Endometrial microvascular endothelial cells (primary cell): ENCODE results near the gene ZNF263. TPM values are rescaled to one million over a fixed set of nuclear protein-coding genes. Genes with fewer than 3 reads are reported as not detected.

Experiments
- in situ Hi-C: cut with HindIII; loops from 2 replicates; pipeline ENCODE4 v1.10.0; 2017; ENCODE audit warnings: low sequenced_read_pairs, low pct_unique_long_range_greater_than_20kb; ENCODE audit errors: inconsistent ontology term
- total RNA-seq: library from RNA; depleted of rRNA; stranded (reverse); fragments of >200 nt; gene quantifications from one replicate; pipeline ENCODE4 v1.2.3, GENCODE V29; 2015; ENCODE audit errors: inconsistent ontology term

Gene ZNF263
- 44.5 TPM for total RNA-seq

DNA sequence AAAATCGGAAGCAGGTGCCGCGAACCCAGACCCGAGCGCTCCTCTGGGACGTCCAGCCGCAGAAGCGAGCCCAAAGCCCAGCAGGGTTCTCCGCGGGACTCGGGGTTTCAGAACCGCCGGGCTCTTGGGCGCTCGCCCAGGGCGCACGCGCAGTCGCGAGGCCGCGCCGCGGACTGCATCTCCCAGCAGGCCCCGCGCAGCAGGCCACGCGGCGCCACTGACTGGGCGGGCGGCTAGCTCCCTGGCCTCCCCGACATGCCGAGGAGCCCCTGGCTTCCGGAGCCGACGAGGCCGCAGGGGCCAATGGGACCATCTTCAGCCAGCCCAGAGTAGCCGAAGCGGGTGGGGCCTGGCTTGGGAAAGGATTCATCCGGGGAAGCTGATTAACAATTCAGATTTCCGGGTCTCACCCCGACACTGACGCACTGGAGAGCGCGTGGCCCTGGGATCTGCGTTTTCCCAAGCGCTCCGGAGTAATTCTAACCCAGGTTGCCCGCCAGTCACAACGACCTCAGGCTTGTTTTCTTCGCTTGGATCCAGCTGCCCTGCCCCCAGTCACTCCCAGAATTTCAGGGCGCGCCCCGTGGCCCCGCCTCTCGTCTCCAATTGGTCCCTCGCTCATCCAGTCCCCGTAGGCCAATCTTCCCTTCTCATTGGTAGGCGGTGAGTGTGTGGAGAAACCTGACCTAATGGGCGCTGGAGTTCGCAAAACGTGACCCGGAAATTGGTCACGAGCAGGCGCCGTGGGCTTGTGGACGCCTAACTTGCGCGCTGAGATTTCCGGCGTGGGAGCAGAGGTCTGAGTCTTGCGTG, at the start of gene ZNF263:
ZNF263 (plus strand) TSS at position 762 of the 813 bp plus-strand sequence. CDS start 328 bp downstream, outside the sequence.
- in situ Hi-C loops, result no loop called here

GRCh38 chr16:3234543-3234856, 48.8 kb upstream of the ZNF263 start:
- in situ Hi-C loops, result no loop called here

- in situ Hi-C loops, result no loop called here
Measured at GRCh38 chr16:3234857-3235561, 48.3 kb upstream of the ZNF263 start, which contains the start of gene ZNF200. TSS of gene ZNF200 (minus strand) at chr16:3235158. CDS start at chr16:3233755, 1,403 bp downstream.

GRCh38 chr16:3235856-3236669, 47.2 kb upstream of the ZNF263 start:
- in situ Hi-C loops, result no loop called here

DNA sequence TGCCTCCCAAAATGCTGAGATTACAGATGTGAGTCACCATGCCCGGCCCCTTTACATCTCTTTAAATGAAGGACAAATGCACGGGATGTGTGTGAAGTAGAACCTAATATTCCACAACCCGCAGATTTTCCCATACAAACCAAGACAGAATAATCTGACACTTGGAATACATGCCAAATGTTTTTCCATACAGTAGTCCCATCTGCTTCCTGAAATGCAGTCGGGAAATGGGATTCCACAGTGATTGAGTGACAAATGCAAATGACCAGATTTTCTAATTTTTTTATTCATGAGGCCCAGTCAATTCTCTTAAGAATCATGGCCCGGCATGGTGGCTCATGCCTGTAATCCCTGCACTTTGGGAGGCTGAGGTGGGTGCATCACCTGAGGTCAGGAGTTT, 41.5 kb upstream of the ZNF263 start:
- in situ Hi-C loops, result no loop called here

DNA sequence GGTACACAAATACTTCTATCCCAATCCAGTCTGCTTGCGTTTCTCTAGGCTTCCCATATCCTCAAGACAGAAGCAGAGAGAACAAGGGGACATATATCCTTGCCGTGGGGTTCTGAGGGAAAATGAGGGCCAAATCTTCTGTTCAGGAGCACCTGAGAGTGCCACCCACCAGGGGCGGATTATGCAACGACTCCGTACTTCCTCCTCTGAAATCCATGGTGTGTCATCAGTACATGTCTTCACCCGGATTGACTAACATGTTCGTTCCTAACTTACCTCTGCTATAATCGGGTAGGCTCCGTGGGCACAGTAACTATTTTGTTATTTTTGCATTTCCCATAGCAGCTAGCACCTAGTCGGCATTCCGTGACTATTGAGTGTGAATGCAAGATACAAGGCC, 40.6 kb upstream of the ZNF263 start:
- in situ Hi-C loops, result no loop called here

GRCh38 chr16:3243882-3244281, 39.4 kb upstream of the ZNF263 start:
- in situ Hi-C loops, result no loop called here

GRCh38 chr16:3246002-3246401, 37.3 kb upstream of the ZNF263 start:
- in situ Hi-C loops, result no loop called here

GRCh38 chr16:3246876-3247275, 36.4 kb upstream of the ZNF263 start:
- in situ Hi-C loops, result no loop called here

- in situ Hi-C loops, result no loop called here
Measured at GRCh38 chr16:3248596-3248995, 34.7 kb upstream of the ZNF263 start.

DNA sequence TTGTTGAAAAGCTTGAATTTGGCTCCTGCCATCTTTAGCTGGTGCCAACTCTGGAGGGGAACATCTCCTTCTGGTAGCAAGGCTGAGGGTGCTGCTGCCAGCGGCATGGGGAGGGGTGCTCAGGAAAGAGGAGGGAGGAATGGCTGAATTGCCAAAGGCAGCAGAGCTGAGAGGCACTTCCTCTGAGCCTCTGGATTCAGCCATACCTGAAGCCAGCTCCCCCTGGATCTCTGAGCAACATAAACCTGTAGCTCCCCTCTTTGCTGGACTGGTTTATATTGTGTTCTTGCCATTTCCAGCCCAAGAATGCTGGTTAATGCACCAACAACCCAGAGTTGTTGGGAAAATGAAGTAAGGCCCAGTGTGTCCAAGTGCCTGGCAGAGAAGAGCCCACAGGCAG, 34.3 kb upstream of the ZNF263 start:
- in situ Hi-C loops, result no loop called here

GRCh38 chr16:3249451-3249850, 33.8 kb upstream of the ZNF263 start:
- in situ Hi-C loops, result no loop called here

- in situ Hi-C loops, result no loop called here
Measured at GRCh38 chr16:3252967-3253366, 30.3 kb upstream of the ZNF263 start.

DNA sequence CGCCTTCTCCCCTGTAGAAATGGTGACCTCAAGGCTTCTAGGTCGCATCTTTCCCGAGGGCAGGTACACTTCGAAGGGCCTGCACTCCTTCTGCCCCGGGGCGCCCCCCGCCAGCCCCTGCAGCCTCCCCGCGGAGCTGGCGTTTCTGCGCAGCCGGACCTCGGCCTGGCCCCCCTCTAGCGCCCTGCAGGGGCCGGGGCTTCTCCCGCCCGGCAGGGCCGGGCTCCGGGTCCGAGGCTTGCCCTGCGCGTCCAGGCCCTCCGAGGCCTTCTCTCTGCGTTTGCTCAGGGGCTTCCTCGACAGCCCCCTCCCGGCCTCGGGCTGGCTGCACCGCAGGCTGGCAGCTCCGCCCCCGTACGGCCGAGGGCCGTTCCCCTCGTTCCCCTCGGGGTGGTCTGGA, 29.0 kb upstream of the ZNF263 start:
- in situ Hi-C loops, result no loop called here

DNA sequence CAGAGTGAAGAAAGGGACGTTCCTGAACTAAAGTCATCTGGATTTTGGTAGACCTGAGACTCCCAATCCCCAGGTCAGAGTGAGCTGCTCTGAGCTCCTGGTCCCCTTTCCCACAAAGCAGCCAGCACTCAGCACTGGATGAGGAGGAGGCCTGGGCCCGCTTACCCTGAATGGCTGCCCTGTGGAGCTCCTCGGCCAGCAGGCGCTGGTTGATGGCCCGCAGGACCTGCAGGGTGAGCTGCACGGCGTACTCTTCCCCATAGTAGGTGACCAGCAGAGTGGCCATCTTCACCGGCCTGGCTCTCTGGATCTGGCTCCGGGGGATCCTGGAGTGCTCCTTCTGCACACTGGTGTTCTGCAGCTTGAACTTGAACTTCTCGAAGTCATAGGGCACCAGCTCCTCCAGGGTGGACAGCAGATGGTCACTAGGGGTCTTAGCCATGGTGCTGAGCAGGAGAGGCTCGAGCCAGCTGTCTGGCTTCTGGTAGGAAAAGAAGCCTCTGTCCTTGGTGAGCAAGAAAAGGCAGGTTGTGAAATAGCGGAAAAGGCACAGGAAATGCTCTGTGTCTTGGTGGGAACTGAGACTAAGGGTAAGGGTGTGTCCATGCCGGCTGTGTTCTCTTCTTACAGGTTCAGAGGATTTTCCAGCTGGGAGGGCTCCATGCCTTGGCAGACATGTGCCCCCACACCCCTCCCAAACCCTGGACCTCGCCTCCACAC, 27.0 kb upstream of the ZNF263 start, which contains the start of gene MEFV:
MEFV (minus strand) TSS at position 488 of the 720 bp plus-strand sequence; CDS start at position 442, 46 bp downstream.
- in situ Hi-C loops, result no loop called here

DNA sequence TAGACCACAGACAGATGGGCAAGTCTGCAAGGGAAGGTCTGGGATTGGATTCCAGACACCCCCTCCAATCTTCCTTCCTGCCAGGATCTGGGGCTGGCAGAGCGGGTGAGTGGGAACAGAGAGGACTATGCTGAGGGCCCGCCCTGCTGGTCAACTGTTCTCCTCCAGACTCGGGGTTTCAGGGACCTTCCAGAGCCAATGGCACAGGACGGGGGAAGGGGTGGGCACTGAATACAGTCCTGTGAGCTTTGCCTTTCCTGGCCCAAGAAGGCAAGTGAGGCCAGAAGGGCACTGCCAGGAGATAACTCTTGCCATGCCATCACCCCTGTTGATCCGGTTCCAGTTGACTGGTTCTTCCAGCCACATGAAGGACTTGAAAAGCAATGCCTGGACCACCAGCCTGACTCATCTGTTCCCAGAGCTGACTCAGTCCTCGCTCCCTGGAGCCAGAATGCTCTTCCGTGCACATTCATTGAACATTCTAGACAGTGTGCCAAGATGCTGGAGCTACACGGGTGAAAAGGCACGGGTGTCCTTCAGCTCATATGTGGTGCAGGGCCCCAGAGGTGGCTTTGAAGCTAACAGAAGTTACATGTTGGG, 26.3 kb upstream of the ZNF263 start:
- in situ Hi-C loops, result no loop called here

DNA sequence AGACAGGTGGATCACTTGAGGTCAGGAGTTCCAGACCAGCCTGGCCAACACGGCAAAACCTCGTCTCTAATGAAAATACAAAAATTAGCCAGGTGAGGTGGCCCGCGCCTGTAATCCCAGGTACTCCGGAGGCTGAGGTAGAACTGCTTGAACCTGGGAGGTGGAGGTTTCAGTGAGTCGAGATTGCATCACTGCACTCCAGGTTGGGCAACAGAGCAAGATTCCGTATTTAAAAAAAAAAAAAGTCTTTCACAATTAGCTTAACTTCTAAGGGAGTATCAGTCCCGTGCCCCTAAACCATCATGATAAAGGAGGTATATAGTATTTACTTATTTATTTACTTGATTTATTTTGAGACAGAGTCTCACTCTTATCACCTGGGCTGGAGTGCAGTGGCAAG, 23.5 kb upstream of the ZNF263 start:
- in situ Hi-C loops, result no loop called here

DNA sequence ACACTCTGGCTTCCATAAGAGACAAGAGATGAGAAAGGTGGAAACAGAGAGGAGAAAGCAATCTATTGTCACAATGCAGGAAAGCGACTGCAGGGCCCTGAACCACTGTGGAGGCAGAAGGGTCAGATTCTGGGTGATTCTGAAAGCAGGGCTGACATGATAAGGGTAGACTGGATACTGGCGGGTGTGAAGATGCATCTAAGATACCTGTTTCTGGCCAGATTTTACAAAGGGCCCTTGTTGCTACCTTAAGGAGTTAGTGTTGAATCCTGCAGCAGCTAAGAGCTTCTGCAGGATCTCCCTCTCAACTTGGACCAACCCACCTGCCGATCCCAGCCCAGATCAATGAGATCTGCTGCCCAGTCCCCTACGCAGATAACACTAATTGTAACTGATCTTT, 20.8 kb upstream of the ZNF263 start:
- in situ Hi-C loops, result no loop called here
